ENCODE results near the gene TIGD3.
"Not testable (repeated sequence)": the region's sequence is repeated elsewhere in the genome, so short reads cannot be mapped to it uniquely, and the experiment has no call there.

TIGD3 gene

DNA sequence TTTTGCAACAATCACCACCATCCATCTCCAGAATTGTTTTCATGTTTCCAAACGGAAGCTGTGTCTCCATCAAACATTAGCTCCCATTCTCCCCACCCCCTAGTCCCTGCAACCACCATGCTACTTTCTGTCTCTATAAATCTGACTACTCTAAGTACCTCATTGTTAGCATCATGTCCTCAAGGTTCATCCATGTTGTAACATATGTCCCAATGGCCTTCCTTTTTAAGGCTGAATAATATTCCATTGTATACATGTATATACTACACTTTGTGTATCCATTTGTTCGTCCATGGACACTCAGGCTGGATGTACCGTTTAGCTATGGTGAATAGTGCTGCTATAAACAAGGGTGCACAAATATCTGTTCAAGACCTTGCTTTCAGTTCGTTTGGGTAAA, 29.1 kb upstream of the TIGD3 start:
- DNase-seq (ENCODE audit: low read depth): no peak

GRCh38 chr11:65327021-65327420, 27.5 kb upstream of the TIGD3 start:
- no peak for DNase-seq (ENCODE audit: low read depth)

- no peak for DNase-seq (ENCODE audit: low read depth)
Measured at GRCh38 chr11:65329478-65329877, 25.1 kb upstream of the TIGD3 start.

DNA sequence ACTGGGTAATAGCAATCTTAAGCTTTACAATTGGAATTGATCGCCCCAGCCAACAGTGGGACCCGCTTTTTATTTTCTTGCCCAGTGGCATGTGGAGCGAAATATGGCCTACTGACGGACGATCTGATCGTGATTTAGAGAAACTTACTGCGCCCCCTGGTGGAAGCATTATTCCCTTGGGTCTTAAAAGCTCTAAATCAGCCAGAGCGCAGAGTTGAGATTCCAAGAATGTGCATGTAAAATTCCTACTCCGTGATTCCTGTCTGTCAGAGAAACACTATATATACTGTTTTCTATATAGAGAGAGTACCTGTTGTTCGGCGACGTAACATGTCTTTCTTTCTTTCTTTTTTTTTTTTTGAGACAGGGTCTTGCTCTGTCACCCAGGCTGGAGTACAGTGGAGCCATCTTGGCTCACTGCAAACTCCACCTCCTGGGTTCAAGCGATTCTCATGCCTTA, 24.6 kb upstream of the TIGD3 start:
- DNase-seq (ENCODE audit: low read depth): peak; percentile 86

DNA sequence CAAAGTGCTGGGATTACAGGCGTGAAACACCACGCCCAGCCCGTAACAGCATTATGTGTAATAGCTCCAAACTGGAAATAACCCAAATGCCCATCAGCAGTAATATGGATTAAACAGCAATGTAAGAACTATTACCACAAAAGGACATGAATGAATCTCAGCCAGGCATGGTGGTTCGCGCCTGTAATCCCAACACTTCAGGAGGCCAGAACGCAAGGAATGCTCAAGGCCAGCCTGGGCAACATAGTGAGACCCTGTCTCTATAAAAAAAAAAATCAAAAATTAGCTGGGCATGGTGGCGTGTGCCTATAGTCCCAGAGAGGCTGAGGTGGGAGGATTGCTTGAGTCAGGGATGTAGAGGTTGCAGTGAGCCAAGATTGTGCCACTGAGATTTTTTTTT, 24.0 kb upstream of the TIGD3 start:
- DNase-seq (ENCODE audit: low read depth): no peak

DNA sequence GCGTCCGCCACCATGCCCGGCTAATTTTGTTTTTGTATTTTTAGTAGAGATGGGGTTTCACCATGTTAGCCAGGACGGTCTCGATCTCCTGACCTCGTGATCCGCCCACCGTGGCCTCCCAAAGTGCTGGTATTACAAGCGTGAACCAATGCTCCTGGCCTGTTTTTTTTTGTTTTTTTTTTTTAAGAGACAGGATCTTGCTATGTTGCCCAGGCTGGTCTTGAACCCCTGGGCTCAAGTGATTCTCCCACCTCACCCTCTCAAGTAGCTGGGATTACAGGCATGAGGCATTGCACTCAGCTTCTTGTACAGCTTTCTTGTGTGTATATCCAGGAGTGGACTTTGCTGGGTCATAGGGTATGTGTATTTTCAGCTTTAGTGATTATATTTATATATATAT, 22.0 kb upstream of the TIGD3 start:
- DNase-seq (ENCODE audit: low read depth): not testable (repeated sequence)

- no peak for DNase-seq (ENCODE audit: low read depth)
Measured at GRCh38 chr11:65334696-65335295, 19.8 kb upstream of the TIGD3 start.

- DNase-seq (ENCODE audit: low read depth): no peak
Measured at GRCh38 chr11:65338676-65339075, 15.9 kb upstream of the TIGD3 start.

DNA sequence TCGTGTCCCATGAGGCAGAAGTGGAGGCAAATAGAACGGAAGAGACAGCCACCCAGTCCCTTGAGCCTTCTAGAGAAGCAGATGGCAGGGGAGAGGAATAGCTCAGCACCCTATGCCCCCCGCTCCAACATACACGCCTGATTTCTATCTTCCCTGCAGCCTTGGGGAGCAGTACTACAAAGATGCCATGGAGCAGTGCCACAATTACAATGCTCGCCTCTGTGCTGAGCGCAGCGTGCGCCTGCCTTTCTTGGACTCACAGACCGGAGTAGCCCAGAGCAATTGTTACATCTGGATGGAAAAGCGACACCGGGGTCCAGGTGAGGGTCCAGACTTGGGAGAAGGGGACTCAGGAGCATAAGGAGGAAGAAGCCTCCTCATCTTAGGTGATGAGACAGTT, 14.3 kb upstream of the TIGD3 start:
- no peak for DNase-seq (ENCODE audit: low read depth)

- no peak for DNase-seq (ENCODE audit: low read depth)
Measured at GRCh38 chr11:65341856-65342255, 12.7 kb upstream of the TIGD3 start.

DNA sequence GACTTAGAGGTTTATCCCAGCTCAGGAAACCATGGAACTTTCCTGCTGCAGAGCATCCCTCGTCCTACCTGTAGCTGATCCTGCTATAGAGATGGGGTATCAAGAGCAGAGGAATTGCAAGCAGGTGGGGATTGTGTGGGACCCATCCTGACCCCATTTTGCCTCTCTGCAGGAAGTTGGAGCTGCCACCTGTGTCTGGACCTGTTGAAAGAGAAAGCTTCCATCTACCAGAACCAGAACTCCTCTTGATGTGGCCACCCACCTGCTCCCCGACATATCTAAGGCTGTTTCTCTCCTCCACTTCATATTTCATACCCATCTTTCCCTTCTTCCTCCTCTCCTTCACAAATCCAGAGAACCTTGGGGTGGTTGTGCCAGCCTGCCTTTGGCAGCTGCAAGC, 3.0 kb upstream of the TIGD3 start:
- DNase-seq (ENCODE audit: low read depth): no peak

DNA sequence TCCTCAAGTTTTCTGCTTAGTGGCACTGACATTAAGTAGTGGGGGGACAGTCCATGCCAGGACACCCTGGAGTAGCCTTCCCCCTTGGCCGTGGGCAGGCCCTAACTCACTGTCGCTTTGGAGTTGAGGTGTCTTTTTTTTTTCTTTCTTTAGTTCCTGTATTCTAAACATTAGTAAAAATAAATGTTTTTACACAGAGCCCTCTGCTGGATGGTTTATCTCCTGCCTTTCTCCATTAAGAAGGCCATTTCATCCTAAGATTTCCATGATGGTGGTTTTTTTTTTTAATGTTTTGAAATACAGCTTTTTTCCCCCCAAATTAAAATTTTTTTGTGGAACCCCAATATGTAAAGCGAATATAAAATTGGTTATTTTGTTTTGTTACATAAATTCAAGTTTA, 1.8 kb upstream of the TIGD3 start:
- DNase-seq (ENCODE audit: low read depth): no peak

GRCh38 chr11:65353376-65353775, 1.2 kb upstream of the TIGD3 start:
- no peak for DNase-seq (ENCODE audit: low read depth)

DNA sequence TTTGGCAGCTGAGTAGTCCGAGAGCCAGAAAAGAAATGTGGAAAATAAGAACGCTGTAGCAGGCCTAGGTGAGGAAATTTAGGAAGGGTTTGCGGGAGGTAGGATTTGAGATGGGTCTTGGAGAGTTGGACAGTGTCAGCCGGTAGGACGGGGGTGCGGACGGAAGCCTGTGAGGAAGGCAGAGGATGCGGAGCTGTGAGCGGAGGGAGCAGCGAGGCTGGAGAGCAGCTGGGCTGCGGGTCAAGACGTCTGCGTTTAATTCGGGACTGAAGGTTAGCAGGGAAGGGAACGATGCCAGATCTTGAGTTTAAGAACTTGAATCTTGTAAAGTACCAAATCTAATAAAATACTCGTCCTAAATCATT, 669 bp upstream of the TIGD3 start:
- DNase-seq (ENCODE audit: low read depth): no peak

GRCh38 chr11:65355013-65355775, 643 bp downstream of the TIGD3 start:
- no peak for DNase-seq (ENCODE audit: low read depth)

DNA sequence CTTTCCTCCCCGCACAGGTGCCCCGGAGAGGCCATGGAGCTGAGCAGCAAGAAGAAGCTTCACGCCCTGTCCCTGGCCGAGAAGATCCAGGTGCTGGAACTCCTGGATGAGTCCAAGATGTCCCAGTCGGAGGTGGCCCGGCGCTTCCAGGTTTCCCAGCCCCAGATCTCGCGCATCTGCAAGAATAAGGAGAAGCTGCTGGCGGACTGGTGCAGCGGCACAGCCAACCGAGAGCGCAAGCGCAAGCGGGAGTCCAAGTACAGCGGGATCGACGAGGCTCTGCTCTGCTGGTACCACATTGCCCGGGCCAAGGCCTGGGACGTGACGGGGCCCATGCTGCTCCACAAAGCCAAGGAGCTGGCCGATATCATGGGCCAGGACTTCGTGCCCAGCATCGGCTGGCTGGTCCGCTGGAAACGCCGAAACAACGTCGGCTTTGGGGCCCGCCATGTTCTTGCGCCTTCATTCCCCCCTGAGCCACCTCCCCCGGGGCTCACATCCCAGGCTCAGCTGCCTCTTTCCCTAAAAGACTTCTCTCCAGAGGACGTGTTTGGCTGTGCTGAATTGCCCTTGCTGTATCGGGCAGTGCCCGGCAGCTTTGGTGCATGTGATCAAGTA, 1.3 kb downstream of the TIGD3 start:
- no peak for DNase-seq (ENCODE audit: low read depth)

DNA sequence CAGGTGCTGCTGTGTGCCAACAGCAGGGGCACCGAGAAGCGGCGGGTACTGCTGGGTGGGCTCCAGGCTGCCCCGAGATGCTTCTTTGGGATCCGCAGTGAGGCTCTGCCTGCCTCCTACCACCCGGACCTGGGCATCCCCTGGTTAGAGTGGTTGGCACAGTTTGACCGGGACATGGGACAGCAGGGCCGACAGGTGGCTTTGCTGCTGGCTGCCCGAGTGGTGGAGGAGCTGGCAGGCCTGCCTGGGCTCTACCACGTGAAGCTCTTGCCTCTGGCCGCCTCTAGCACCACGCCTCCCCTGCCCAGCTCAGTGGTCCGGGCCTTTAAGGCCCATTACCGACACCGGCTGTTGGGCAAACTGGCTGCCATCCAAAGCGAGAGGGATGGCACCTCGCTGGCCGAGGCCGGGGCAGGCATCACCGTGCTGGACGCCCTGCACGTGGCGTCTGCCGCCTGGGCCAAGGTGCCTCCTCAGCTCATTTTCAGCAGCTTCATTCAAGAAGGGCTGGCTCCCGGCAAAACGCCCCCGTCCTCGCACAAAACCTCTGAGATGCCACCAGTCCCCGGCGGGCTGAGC, 1.9 kb downstream of the TIGD3 start:
- no peak for DNase-seq (ENCODE audit: low read depth)

GRCh38 chr11:65357856-65358356, 3.4 kb downstream of the TIGD3 start:
- DNase-seq (ENCODE audit: low read depth): no peak

- no peak for DNase-seq (ENCODE audit: low read depth)
Measured at GRCh38 chr11:65362320-65362931, 7.9 kb downstream of the TIGD3 start.

GRCh38 chr11:65362966-65363365, 8.4 kb downstream of the TIGD3 start:
- DNase-seq (ENCODE audit: low read depth): no peak

- no peak for DNase-seq (ENCODE audit: low read depth)
Measured at GRCh38 chr11:65363770-65364169, 9.2 kb downstream of the TIGD3 start.

GRCh38 chr11:65366340-65366773, 11.8 kb downstream of the TIGD3 start:
- peak; percentile 82 for DNase-seq (ENCODE audit: low read depth)
